GM18526 (cell line): ENCODE measurements around the gene UBAC1.

ENCODE experiments used
- POLR2A ChIP-seq: IDR thresholded peaks from 3 replicates; pipeline ENCODE4 v1.6.1; 2011; ENCODE audit not compliant: insufficient read length; ENCODE audit errors: extremely low read depth

UBAC1 gene

GRCh38 chr9:135939351-135940265 is 21.6 kb downstream of the UBAC1 start:
- TF ChIP-seq POLR2A = no peak

GRCh38 chr9:135937521-135938489 is 23.4 kb downstream of the UBAC1 start:
- no peak for TF ChIP-seq POLR2A

DNA sequence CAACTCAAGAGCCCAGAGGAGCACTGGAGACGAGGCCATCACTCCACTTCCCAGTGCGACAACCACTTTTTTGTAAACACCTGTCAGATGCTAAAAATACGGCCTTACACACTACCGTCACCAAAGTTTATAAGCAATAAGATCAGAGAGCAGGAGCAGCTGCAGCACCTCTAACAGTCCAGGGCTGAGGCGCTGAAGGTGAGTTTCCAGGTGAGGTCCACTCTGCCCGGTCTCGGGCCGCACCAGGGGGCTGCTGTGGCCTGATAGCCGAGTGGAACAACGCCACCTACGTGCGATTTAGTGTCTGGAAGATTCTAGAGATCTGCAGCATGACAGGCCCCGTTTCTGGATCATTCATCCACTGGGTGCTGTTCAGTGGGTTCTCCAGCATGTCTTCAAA is 28.1 kb downstream of the UBAC1 start:
- TF ChIP-seq POLR2A = no peak

GRCh38 chr9:135932656-135933055 is 28.5 kb downstream of the UBAC1 start:
- no peak for TF ChIP-seq POLR2A

DNA sequence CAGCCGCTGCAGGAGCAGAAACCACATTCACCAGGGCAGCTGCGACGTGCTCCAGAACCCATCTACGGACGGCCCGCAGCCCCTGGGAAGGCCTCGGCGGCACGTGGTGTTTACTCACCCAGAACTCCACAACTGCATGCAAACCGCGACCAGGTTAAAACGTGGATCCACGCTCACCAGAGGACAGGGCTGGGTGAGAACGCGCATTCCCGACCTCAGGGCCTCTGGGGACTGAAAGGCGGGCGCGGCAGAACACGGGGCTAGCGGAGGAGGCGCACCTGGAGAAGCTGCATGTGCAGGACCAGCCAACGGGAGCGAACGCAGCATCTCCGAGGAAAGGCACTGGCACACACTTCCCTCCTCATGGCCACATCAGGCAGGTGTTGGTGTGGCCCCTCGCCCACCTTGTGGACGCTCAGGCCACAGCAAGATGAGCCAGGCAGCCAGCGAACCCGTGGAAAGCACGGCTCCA is 29.8 kb downstream of the UBAC1 start:
- no peak for TF ChIP-seq POLR2A

- no peak for TF ChIP-seq POLR2A
These were observed 30.5 kb downstream of the UBAC1 start for GRCh38 chr9:135930446-135931345.

DNA sequence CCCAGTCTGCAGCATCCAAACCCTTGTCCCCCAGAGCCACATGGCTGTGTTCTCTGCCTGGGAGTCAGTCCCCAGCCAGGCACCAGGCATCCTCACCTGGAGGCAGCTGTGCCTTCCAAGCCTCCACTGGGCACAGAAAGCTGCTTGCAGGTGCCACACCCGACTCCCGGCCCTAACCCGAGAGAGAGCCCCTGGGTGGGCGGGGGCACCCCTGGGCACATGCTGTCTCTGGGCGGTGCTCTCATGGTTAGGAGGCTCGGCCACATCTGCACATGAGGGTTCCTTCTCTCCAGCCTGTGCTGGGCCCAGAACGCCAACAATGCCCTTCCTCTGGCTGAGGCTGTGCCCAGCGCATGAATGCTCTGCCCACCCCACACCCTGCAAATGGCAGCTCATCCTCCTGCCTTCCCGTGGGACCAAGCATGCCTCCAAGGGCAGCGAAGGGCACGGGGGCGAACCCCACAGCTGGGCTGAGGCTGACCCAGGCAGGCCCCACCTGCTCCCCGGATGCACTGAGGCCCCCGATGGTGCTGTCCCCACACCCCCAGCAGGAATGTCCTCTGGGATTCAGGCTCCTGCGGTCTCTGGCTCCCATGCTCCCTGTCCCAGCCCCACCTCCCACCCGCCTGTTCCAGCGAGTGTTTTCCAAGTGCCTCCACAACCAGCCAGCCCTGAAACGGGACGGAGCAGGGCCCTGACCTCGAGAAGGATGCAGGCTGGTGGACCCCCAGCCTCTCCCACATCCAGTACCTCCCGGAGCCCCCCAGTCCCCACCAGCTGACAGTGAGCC is 31.3 kb downstream of the UBAC1 start:
- TF ChIP-seq POLR2A = no peak

GRCh38 chr9:135928731-135929655 is 32.2 kb downstream of the UBAC1 start:
- TF ChIP-seq POLR2A = no peak

DNA sequence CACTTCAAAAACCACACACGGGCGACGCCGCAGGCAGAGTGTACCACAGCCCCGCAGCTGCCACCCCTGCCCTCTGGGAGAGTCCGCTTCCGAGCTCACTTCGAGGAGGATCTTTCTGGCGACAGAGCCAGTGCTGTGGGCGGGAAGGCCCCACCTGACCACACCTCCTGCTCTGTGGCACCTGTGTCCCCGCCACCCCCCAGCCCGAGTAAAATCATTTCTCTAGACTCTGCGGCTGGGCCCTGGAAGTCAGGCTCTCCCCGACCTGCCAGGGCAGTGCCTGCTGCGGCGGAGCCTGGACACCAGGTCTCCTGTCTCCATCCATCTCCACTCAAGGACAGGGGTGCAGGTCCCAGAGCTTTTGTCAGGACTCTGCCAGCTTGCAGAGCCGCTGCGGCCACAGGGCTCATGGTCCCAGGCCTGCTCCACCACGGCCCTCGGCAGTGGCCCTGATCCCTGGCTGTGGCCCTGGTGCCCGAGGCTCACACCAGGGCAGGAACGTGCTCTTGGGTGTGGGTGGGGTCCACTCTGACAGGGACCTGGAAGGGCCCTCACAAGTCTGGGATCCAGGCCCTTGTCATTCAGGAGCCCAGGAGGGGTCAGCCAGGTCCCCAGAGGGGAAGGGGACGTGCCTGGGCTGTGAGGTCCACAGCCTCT is 33.0 kb downstream of the UBAC1 start:
- no peak for TF ChIP-seq POLR2A

DNA sequence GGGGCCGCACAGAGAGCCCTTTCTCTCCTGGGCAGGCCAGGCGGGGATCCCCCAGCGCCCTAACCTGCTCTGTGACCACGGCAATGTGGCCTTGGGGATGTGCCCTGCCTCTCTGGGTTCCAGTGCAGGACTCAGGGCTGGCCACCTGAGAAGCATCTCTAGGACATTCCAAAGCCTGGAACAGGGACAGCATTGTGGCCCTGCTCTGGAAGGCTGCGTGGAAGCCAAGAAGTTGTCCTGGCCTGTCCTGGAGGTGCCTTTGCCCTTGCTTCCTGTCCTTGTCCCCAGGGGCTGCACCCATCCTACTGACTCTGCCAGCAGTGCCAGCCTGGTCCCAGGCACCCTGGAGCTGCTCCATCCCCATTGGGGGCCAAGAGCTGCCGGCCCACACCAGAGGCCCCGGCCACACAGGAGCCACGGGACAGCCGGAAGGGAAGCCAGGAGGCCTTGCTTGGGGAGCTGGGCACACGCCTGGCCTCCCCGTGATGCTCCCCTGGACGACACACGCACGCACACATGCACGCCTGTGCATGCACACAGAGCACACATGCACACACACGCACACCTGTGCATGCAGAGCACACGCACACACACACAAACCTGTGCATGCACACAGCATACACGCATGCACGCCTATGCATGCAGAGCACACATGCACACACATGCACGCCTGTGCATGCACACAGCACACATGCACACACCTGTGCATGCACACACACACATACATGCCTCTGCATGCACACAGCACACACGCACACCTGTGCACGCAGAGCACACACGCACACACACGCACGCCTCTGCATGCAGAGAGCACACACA is 33.8 kb downstream of the UBAC1 start:
- no peak for TF ChIP-seq POLR2A

- TF ChIP-seq POLR2A = no peak
These were observed 34.6 kb downstream of the UBAC1 start for GRCh38 chr9:135926402-135927194.
